Endothelial cell of umbilical vein (primary cell): ENCODE results near the gene STXBP5.

Source experiments
- EZH2 ChIP-seq: IDR thresholded peaks from 2 replicates; pipeline ENCODE4 v1.6.1; 2012; ENCODE audit warnings: borderline replicate concordance, low read depth, mild to moderate bottlenecking, moderate library complexity, low read length, inconsistent platforms; ENCODE audit not compliant: severe bottlenecking
- FOS ChIP-seq: IDR thresholded peaks from 2 replicates; pipeline ENCODE4 v1.6.1; 2011; ENCODE audit warnings: mild to moderate bottlenecking, low read length, moderate library complexity, borderline replicate concordance; ENCODE audit not compliant: insufficient read depth
- GATA2 ChIP-seq: IDR thresholded peaks from 2 replicates; pipeline ENCODE4 v1.7.0; 2011; ENCODE audit warnings: low read depth, mild to moderate bottlenecking, moderate library complexity, mixed read lengths, low read length; ENCODE audit not compliant: insufficient read length, insufficient read depth
- JUN ChIP-seq: IDR thresholded peaks from 2 replicates; pipeline ENCODE4 v1.6.1; 2011; ENCODE audit warnings: borderline replicate concordance, low read depth; ENCODE audit not compliant: insufficient read length, insufficient read depth
- MYC ChIP-seq: IDR thresholded peaks from one replicate; pipeline ENCODE4 v1.6.1; 2011; ENCODE audit warnings: mild to moderate bottlenecking, low read depth, low read length
- POLR2A ChIP-seq: IDR thresholded peaks from 2 replicates; pipeline ENCODE4 v1.6.1; 2012; ENCODE audit warnings: low read depth, mild to moderate bottlenecking, control low read depth, low read length
- POLR2AphosphoS5 ChIP-seq: IDR thresholded peaks from 2 replicates; pipeline ENCODE4 v1.6.1; 2012; ENCODE audit warnings: low read depth, mild to moderate bottlenecking, control low read depth, low read length, moderate library complexity; ENCODE audit not compliant: insufficient read depth
- TF ChIP-seq, protein P1 (sequence below), 2 donors: IDR thresholded peaks; 1 replicate in 1 of 2; 2 replicates in 1 of 2; pipeline ENCODE4 v1.5.1; 2011; ENCODE audit warnings: low read length in 2 of 2, mild to moderate bottlenecking in 2 of 2, moderate library complexity in 2 of 2, control low read depth in 1 of 2, inconsistent platforms in 1 of 2, low read depth in 1 of 2; ENCODE audit not compliant: insufficient read depth in 1 of 2; ENCODE audit errors: extremely low read depth in 1 of 2
- TF ChIP-seq, protein P2 (sequence below): IDR thresholded peaks from 2 replicates; pipeline ENCODE4 v1.6.1; 2011; ENCODE audit not compliant: insufficient read depth, insufficient read length

DNA sequence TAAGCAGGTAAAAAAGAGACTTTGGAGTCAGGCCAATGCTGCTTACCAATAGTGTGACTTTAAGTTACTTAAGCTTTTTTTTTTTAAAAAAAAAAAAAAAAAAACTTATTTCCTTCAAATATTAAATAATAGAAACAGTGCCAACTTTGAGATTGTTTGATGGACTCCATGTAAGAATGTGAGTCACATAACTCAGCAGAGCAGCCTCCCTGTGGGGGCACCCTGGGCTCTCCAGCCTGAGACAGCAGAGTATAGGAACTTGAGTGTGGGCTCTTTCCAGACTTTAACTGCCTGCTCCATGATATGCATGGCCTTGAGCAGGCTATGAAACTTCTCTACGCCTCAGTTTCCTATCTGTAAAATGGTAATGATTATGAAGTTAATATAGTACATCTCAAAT lies 190.9 kb downstream of the STXBP5 start:
- TF ChIP-seq, protein P1, sequence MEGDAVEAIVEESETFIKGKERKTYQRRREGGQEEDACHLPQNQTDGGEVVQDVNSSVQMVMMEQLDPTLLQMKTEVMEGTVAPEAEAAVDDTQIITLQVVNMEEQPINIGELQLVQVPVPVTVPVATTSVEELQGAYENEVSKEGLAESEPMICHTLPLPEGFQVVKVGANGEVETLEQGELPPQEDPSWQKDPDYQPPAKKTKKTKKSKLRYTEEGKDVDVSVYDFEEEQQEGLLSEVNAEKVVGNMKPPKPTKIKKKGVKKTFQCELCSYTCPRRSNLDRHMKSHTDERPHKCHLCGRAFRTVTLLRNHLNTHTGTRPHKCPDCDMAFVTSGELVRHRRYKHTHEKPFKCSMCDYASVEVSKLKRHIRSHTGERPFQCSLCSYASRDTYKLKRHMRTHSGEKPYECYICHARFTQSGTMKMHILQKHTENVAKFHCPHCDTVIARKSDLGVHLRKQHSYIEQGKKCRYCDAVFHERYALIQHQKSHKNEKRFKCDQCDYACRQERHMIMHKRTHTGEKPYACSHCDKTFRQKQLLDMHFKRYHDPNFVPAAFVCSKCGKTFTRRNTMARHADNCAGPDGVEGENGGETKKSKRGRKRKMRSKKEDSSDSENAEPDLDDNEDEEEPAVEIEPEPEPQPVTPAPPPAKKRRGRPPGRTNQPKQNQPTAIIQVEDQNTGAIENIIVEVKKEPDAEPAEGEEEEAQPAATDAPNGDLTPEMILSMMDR (IDR thresholded peaks at IDR 0.05; ENCODE audit: extremely low read depth in 1 of 2, insufficient read depth in 1 of 2, low read depth in 1 of 2, low read length in 2 of 2) = no peak
- TF ChIP-seq POLR2A = no peak
- no peak for TF ChIP-seq POLR2AphosphoS5
- no peak for TF ChIP-seq EZH2
- TF ChIP-seq, protein P2, sequence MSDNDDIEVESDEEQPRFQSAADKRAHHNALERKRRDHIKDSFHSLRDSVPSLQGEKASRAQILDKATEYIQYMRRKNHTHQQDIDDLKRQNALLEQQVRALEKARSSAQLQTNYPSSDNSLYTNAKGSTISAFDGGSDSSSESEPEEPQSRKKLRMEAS = no peak
- no peak for TF ChIP-seq JUN
- TF ChIP-seq FOS = no peak
- no peak for TF ChIP-seq MYC
- TF ChIP-seq GATA2 = no peak
